ENCODE data around the gene MAGOH.

DNA sequence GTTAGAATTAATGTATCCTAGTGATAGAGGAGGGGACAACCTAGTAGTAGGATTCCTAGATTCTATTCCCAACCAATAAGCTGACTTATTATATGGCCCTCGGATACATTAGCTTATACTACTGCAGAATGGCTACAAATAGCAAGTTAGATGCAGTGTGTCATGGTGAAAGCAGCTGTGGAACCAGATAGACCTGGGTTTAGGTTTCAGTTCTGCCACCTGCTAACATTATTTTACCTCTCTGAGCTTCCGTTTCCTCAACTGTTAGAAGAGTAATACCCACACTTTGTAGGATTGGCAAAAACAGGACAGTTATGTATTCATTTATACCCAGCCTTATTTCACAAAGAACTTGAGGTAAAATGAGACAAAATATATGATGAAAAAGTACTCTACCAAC lies 21.6 kb upstream of the MAGOH start:
- TF ChIP-seq EZH2 (IDR thresholded peaks at IDR 0.05): no peak
- TF ChIP-seq POLR2AphosphoS5 (IDR thresholded peaks at IDR 0.05; ENCODE audit: borderline replicate concordance, low read depth, low read length): no peak
- no peak for TF ChIP-seq FOXP2 (optimal IDR thresholded peaks at IDR 0.05; ENCODE audit: control extremely low read depth, extremely low read length, insufficient read depth)

Data from SK-N-MC (cell line).